ENCODE data around the gene ATXN7L2. TPM values are rescaled to one million over a fixed set of nuclear protein-coding genes. Genes with fewer than 3 reads are reported as not detected.

The ATXN7L2 gene
- total and polyA plus RNA-seq, 10 of the 15 experiments (the other 5 are each of a cell fraction or from before 2014, with no cell fraction given), result 0.27 to 7.4 (median 4.9) TPM

DNA sequence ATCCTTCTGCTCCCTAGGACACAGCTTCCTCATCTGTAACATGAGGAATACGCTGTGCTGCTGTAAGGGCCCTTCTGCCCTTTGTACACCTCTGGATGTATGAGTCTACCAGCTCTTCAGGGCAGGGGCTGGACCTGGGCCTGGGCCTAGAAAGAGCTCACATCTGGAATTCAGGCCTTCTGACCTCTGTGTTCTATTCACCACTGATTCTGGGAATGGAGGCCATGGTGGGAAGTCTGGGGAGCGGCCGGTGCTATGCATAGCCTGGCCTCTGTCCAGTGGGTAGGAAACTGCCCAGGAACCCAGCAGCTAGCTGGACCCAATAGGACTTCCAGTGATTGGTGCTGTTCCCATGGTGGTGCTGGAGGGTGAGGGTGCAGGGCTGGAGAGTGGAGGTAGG is 45.0 kb downstream of the ATXN7L2 start:
- Histone ChIP-seq H3K27me3 (replicated peaks in 1 of 2; ENCODE audit: control insufficient read depth in 2 of 2, insufficient read depth in 2 of 2, low read length in 1 of 2) (no peaks in the 10 kb centered on the region), H3K79me2 (ENCODE audit: control insufficient read depth, insufficient read depth, low read length) (no peaks in the 10 kb centered on the region), H3K9ac (ENCODE audit: control insufficient read depth, insufficient read depth, low read length) (no peak overlapping the region), H3K36me3 (ENCODE audit: control insufficient read depth in 2 of 2, insufficient read depth in 2 of 2, low read length in 1 of 2) (no peaks in the 10 kb centered on the region), H3K4me3 (no peak overlapping the region), H2AFZ (ENCODE audit: control insufficient read depth, low read depth, low read length) (no peak overlapping the region), H3K4me1 (ENCODE audit: control insufficient read depth, insufficient read depth, low read length) (peaks cover 24% of the 10 kb centered on the region), H3K9me3 (replicated peaks; ENCODE audit: control insufficient read depth, insufficient read depth, low read length) (no peaks in the 10 kb centered on the region), H4K20me1 (ENCODE audit: control insufficient read depth, insufficient read depth) (no peaks in the 10 kb centered on the region), H3K4me2 (ENCODE audit: control insufficient read depth, insufficient read depth) (no peak overlapping the region), H3K27ac (ENCODE audit: control insufficient read depth, insufficient read depth) (no peak overlapping the region)
- intact Hi-C loops (cut with micrococcal nuclease; ENCODE audit: unreplicated experiment), result no loop called here
- ChIA-PET CTCF (interaction anchor here (0.8 to 21.3 kb wide), 8 partner anchors 18 to 456 kb away, joined by 3 to 1280 read pairs (median 6); partner anchors contain the start of genes AHCYL1, AMIGO1, ATXN7L2 and CYB561D1), RAD21 (ENCODE audit: unreplicated experiment) (interaction anchor here (1.1 to 10.3 kb wide), 7 partner anchors 19 to 265 kb away, joined by 3 to 422 read pairs (median 6); partner anchors contain the start of genes AMIGO1, ATXN7L2 and CYB561D1), POLR2A (interaction anchor here (0.7 to 2.0 kb wide), 4 partner anchors 30 to 274 kb away, joined by 3 to 10 read pairs (median 6); partner anchors contain the start of genes ATXN7L2 and CYB561D1), SMC1A (ENCODE audit: uncharacterized antibody, unreplicated experiment) (interaction anchor here (0.9 to 12.8 kb wide), 7 partner anchors 10 to 103 kb away, joined by 3 to 431 read pairs (median 10); partner anchors contain the start of genes AMIGO1, ATXN7L2, CYB561D1 and GPR61)
- DNase-seq (ENCODE audit: low read depth, low spot score), result no peak
- no TSS peak for BruUV-seq (replicated peaks)
- WGBS (ENCODE audit: insufficient coverage, insufficient replicate concordance, low lambda C conversion rate, missing lambda C conversion rate), result 93% methylated on average over 3 of the region's 3 CpGs
- ATAC-seq, result no peak
- in situ Hi-C loops (cut with MboI), result no loop called here
- TF ChIP-seq, protein P1, sequence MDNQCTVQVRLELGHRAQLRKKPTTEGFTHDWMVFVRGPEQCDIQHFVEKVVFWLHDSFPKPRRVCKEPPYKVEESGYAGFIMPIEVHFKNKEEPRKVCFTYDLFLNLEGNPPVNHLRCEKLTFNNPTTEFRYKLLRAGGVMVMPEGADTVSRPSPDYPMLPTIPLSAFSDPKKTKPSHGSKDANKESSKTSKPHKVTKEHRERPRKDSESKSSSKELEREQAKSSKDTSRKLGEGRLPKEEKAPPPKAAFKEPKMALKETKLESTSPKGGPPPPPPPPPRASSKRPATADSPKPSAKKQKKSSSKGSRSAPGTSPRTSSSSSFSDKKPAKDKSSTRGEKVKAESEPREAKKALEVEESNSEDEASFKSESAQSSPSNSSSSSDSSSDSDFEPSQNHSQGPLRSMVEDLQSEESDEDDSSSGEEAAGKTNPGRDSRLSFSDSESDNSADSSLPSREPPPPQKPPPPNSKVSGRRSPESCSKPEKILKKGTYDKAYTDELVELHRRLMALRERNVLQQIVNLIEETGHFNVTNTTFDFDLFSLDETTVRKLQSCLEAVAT (IDR thresholded peaks at IDR 0.05), result no peak
- no peak for TF ChIP-seq NR2F1 (conservative IDR thresholded peaks at IDR 0.05)
- FAIRE-seq, result no peak

DNA sequence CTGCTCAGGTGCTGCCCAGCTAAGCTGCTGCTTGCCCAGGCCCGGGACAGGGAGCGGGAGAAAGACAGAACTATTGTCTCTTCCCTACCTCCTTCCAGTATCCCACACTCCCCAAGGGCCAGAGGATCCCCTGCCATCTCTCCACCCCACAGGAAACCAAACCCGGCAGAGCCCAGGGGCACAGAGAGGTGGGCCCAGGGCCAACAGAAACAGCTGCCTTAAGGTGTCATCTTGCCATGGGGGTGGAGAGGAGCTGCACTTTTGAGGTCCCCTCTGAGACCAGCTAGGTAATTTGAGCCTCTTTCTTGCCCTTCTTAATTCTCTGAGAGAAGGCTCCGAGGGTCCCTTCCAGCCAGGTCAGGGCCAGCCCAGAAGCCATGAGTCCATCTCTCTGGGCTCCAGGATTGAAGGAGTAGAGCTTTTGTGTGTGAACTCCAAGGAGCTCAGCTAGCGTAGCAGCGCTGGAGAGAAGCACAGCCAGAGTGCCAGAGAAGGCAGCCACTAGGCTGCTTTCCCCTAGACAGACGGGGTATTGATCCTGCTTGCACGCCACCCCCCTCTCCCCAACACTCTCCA is 46.3 kb downstream of the ATXN7L2 start:
- in situ Hi-C loops (cut with MboI), result loop anchor here (5.0 kb wide), 3 partner anchors 38 to 268 kb away; partner anchors contain the start of gene CYB561D1
- POLR2A ChIA-PET, result interaction anchor here (0.6 to 4.4 kb wide), 7 partner anchors 14 to 579 kb away, joined by 3 to 26 read pairs (median 4); partner anchors contain the start of gene ATXN7L2
- no TSS peak for BruUV-seq (replicated peaks)
- TF ChIP-seq ETV6 (conservative IDR thresholded peaks at IDR 0.05 in 1 of 2, IDR thresholded peaks at IDR 0.05 in 1 of 2; ENCODE audit: borderline replicate concordance in 1 of 2, low read depth in 1 of 2) (no peak), SIX5 (IDR thresholded peaks at IDR 0.05; ENCODE audit: low read depth, low read length, severe bottlenecking) (no peak), ZNF622 (IDR thresholded peaks at IDR 0.05) (no peak)
- TF ChIP-seq, protein P2, sequence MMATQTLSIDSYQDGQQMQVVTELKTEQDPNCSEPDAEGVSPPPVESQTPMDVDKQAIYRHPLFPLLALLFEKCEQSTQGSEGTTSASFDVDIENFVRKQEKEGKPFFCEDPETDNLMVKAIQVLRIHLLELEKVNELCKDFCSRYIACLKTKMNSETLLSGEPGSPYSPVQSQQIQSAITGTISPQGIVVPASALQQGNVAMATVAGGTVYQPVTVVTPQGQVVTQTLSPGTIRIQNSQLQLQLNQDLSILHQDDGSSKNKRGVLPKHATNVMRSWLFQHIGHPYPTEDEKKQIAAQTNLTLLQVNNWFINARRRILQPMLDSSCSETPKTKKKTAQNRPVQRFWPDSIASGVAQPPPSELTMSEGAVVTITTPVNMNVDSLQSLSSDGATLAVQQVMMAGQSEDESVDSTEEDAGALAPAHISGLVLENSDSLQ (IDR thresholded peaks at IDR 0.05), result no peak

More for the DNA sequence above, 46.3 kb downstream of the ATXN7L2 start:
- Histone ChIP-seq H3K27me3 (replicated peaks in 1 of 2; ENCODE audit: control insufficient read depth in 2 of 2, insufficient read depth in 2 of 2, low read length in 1 of 2) (no peaks in the 10 kb centered on the region), H3K36me3 (ENCODE audit: control insufficient read depth in 2 of 2, insufficient read depth in 2 of 2, low read length in 1 of 2) (no peaks in the 10 kb centered on the region), H3K79me2 (ENCODE audit: control insufficient read depth, insufficient read depth, low read length) (no peaks in the 10 kb centered on the region), H2AFZ (ENCODE audit: control insufficient read depth, low read depth, low read length) (no peak overlapping the region), H3K9me3 (replicated peaks; ENCODE audit: control insufficient read depth, insufficient read depth, low read length) (no peaks in the 10 kb centered on the region), H3K27ac (ENCODE audit: control insufficient read depth, insufficient read depth) (no peak overlapping the region), H3K4me3 (no peak overlapping the region), H3K9ac (ENCODE audit: control insufficient read depth, insufficient read depth, low read length) (no peak overlapping the region), H3K4me1 (ENCODE audit: control insufficient read depth, insufficient read depth, low read length) (peaks cover 24% of the 10 kb centered on the region), H4K20me1 (ENCODE audit: control insufficient read depth, insufficient read depth) (no peaks in the 10 kb centered on the region), H3K4me2 (ENCODE audit: control insufficient read depth, insufficient read depth) (no peak overlapping the region)
- ChIA-PET CTCF (interaction anchor here (0.7 to 21.3 kb wide), 14 partner anchors 9 to 331 kb away, joined by 3 to 1280 read pairs (median 6); partner anchors contain the start of genes AMIGO1, ATXN7L2, CYB561D1 and PSMA5), SMC1A (ENCODE audit: uncharacterized antibody, unreplicated experiment) (interaction anchor here (0.8 to 12.8 kb wide), 12 partner anchors 9 to 331 kb away, joined by 3 to 431 read pairs (median 4); partner anchors contain the start of genes AMIGO1, ATXN7L2, CYB561D1 and GNAI3), RAD21 (ENCODE audit: unreplicated experiment) (interaction anchor here (0.8 to 10.3 kb wide), 14 partner anchors 8 to 329 kb away, joined by 3 to 422 read pairs (median 6); partner anchors contain the start of genes AMIGO1, ATXN7L2, CYB561D1 and GNAI3)
- intact Hi-C loops (cut with micrococcal nuclease; ENCODE audit: unreplicated experiment), result loop anchor here (5.0 kb wide), 1 partner anchor 103 kb away; the partner anchor contains the start of gene PSMA5
- 71% methylated on average over 8 of the region's 8 CpGs for WGBS (ENCODE audit: insufficient coverage, insufficient replicate concordance, low lambda C conversion rate, missing lambda C conversion rate)
- DNase-seq (ENCODE audit: low read depth, low spot score), result no peak
- FAIRE-seq, result no peak
- no peak for ATAC-seq

All from GM12878 (cell line).